ENCODE results near the gene GRIK4.

The GRIK4 gene

DNA sequence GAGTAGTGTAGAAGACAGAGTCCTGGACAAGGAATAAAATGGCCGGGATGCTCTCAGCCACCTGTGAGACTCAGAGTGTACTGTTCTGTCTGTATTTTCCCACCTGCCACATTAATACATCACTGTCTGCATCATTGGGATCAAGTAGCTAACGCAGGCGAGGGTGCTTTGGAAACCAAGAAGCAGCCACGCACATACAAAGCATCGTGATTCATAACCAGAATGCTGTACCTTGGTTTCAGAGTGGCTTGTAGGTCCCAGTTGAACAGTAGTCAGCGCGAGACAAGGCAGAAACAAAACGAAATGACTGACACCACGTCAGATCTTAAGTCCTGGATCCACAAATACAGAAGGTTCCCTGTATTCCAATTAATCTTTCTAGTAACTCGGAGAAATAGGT, 198.3 kb downstream of the GRIK4 start:
- peak; percentile 93 for DNase-seq (ENCODE audit: low read depth)
- no peak overlapping the region for H3K4me3 ChIP-seq (ENCODE audit: low read depth, low read length)
- TF ChIP-seq, protein P1, sequence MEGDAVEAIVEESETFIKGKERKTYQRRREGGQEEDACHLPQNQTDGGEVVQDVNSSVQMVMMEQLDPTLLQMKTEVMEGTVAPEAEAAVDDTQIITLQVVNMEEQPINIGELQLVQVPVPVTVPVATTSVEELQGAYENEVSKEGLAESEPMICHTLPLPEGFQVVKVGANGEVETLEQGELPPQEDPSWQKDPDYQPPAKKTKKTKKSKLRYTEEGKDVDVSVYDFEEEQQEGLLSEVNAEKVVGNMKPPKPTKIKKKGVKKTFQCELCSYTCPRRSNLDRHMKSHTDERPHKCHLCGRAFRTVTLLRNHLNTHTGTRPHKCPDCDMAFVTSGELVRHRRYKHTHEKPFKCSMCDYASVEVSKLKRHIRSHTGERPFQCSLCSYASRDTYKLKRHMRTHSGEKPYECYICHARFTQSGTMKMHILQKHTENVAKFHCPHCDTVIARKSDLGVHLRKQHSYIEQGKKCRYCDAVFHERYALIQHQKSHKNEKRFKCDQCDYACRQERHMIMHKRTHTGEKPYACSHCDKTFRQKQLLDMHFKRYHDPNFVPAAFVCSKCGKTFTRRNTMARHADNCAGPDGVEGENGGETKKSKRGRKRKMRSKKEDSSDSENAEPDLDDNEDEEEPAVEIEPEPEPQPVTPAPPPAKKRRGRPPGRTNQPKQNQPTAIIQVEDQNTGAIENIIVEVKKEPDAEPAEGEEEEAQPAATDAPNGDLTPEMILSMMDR (IDR thresholded peaks at IDR 0.05; ENCODE audit: insufficient read depth, low read depth, low read length, missing control alignments): no peak

DNA sequence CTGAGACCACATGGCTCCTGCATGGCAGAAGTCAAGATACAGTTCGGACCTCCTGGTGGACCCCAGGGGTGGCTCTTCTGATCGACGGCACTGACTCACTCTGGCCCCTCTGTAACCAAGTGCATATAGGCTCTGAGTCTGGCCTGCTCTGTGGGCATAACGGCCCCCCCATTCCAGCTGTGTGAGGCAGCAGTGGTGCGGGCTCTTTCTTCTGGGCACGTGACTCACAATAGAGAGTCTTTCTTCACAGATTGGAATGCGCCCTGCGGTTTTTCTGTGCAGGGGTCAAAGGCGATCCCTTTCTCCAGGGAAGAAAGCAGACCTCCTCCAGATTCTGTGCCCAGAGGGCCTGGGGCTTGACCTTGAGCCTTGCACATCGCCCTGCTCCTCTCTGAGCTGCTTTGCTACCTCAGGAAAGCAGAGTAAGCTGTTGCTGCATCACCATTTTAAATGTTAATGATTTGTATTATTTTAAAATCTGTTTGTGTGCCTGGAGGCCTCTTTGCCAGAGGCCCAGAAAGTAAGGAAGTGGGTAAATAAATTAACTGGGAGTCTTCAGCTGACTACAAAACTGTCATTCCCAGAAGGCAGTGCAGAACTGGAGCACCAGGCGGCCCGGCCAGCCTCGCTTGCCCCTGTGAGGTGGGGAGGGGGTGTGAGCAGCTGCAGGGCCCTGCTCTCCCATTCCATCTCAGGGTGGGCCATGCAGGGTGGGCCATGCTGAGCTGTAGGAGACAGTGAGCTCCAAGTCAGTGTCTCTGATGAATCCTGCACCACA, 199.0 kb downstream of the GRIK4 start:
- peak; percentile 30 for DNase-seq (ENCODE audit: low read depth)
- TF ChIP-seq, protein P1 (IDR thresholded peaks at IDR 0.05; ENCODE audit: insufficient read depth, low read depth, low read length, missing control alignments): no peak
- no peak overlapping the region for H3K4me3 ChIP-seq (ENCODE audit: low read depth, low read length)

DNA sequence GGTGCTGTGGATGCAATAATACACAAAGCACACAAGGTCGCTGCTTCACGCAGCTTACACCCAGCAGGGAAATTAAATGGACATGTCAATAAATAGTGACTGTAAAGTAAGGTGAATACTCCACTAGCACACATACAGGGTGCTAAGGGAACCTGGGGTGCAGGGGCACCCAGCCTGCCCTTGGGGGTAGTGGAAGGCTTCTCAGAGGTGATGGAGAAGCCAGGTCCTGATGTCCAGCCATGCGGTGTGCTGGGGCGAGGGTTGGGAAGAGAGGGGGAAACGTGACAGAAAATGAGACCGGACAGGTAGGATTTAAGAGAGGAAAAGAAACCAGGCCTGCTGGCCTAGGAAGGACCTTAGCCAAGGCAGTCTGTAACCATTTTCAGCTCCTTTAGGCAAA, 200.5 kb downstream of the GRIK4 start:
- DNase-seq (ENCODE audit: low read depth): no peak
- TF ChIP-seq, protein P1 (IDR thresholded peaks at IDR 0.05; ENCODE audit: insufficient read depth, low read depth, low read length, missing control alignments): no peak
- H3K4me3 ChIP-seq (ENCODE audit: low read depth, low read length): no peak overlapping the region

DNA sequence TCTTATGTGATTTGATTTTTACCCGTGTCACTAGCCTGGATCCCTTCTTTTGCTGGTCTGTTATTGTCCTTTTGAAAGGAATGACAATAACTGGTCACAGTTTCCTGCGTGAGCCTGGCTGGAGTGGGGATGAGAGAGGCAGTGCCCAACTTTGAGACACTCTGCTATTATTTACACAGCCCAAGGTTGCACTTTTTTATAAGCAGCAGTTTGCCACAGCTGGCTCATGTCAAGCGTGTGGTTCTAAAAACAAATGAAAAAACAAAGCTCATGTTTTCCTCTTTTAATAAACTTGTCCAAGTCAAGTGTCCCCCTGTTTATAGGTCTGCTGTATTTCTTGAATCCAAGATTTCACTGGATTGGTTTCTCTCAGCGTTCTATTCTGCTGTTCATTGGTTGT, 201.3 kb downstream of the GRIK4 start:
- DNase-seq (ENCODE audit: low read depth): no peak
- TF ChIP-seq, protein P1 (IDR thresholded peaks at IDR 0.05; ENCODE audit: insufficient read depth, low read depth, low read length, missing control alignments): no peak
- no peak overlapping the region for H3K4me3 ChIP-seq (ENCODE audit: low read depth, low read length)

DNA sequence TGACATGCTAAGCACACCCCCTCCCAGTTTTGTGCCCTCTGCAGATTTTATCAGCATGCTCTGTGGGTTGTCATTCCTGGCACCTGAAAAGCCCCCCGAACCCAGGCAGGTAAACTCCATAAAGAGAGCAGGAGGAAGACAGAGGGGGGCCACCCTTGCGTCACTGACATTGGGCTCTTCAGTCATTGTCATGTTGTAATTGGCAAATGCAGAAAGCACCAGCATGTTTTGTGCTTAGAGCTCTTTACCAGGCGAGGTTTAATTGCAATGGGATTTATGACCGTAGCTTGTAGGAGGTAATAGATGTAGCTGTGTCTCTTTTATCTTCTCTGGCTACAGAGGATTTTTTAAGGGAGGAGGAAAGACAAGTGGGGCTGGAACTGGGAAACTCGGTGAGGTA, 201.7 kb downstream of the GRIK4 start:
- DNase-seq (ENCODE audit: low read depth): no peak
- TF ChIP-seq, protein P1 (IDR thresholded peaks at IDR 0.05; ENCODE audit: insufficient read depth, low read depth, low read length, missing control alignments): no peak
- no peak overlapping the region for H3K4me3 ChIP-seq (ENCODE audit: low read depth, low read length)

DNA sequence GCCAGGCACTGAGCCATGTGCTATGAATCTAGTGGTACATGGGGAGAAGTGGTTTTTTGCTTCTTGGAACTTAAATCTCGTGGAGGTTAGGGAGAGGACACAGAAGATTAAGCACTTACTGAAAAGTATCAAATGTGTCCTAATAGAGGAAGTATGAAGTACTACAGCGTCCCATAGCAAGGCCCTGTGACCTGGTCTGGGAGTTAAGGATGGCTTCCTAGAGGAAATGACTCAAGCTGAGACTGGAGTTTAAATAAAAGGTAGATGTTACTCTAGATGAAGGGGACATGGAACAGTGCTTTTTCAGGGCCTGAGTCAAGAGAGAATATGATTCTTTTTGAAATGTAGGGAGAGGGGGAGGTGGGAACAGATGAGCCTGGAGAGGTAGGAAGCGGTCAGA, 202.9 kb downstream of the GRIK4 start:
- peak; percentile 33 for DNase-seq (ENCODE audit: low read depth)
- TF ChIP-seq, protein P1 (IDR thresholded peaks at IDR 0.05; ENCODE audit: insufficient read depth, low read depth, low read length, missing control alignments): no peak
- no peak overlapping the region for H3K4me3 ChIP-seq (ENCODE audit: low read depth, low read length)

DNA sequence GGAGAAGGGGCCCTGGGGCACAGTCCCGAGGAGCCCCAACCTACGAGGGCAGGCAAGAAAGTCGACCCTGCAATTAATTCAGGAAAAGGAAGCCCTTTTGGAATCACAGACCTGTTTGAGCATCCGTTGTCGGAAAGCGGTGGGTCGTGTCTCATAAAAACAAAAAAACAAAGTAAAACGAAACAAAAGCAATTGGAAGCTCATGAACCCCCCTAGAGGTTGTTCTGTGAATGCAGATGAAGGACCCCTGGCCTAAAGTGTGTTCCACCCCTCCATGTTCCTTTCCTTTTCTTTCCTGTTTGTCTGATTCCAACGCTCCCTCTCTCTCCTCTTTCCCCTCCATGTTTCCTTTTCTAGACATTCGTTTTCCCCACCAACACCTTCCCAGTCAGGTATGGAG, 203.7 kb downstream of the GRIK4 start:
- H3K4me3 ChIP-seq (ENCODE audit: low read depth, low read length): peak overlapping the region; percentile 40
- peak; percentile 69 for DNase-seq (ENCODE audit: low read depth)
- TF ChIP-seq, protein P1 (IDR thresholded peaks at IDR 0.05; ENCODE audit: insufficient read depth, low read depth, low read length, missing control alignments): peak; percentile 76

Data from GM12865 (cell line).